GM12872 (cell line): ENCODE measurements around the gene C17orf67.

Experiments used
- TF ChIP-seq, protein P1 (sequence below): IDR thresholded peaks from 3 replicates; pipeline ENCODE4 v1.5.1; 2011; ENCODE audit warnings: low read depth, mild to moderate bottlenecking, low read length, moderate library complexity; ENCODE audit not compliant: insufficient read depth

The C17orf67 gene

DNA sequence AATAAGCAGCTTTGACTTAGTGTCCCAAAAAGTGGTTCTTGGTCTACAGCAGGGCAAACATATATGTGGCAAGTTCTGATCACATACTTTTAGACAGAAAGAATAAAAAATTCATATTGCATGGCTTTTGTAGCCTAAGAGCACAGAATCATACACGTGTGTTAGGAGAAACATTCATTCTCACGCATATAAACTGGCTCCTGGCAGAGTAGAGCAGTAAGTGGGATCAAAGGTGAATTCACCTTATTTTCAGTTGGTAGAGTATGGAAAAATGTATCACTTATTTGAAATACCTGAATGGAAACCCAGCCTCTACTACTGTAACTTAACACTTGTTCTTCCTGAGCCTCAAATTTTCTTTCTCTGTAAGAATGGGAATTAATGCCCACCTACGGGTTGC lies 35.0 kb upstream of the C17orf67 start:
- TF ChIP-seq, protein P1, sequence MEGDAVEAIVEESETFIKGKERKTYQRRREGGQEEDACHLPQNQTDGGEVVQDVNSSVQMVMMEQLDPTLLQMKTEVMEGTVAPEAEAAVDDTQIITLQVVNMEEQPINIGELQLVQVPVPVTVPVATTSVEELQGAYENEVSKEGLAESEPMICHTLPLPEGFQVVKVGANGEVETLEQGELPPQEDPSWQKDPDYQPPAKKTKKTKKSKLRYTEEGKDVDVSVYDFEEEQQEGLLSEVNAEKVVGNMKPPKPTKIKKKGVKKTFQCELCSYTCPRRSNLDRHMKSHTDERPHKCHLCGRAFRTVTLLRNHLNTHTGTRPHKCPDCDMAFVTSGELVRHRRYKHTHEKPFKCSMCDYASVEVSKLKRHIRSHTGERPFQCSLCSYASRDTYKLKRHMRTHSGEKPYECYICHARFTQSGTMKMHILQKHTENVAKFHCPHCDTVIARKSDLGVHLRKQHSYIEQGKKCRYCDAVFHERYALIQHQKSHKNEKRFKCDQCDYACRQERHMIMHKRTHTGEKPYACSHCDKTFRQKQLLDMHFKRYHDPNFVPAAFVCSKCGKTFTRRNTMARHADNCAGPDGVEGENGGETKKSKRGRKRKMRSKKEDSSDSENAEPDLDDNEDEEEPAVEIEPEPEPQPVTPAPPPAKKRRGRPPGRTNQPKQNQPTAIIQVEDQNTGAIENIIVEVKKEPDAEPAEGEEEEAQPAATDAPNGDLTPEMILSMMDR, result no peak

DNA sequence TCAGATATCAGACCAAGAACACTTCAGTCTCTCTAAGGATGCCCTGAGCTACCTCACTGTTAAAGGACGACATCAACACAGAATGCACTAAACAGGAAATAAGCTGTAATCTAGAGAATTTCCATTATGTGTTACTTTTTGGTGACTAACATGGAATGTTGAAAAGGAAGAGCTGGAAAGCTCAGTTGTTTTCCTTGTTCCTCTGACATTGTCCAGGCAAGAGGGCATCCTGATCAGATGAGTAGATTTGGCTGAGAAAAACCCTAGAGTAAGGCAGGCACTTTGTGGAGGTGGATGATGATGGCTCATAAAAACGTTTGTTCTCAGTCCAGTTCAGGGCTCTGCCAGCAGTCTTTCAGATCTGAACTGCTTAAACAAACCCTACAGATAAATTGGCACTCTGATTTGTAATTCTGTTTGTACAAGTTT lies 34.2 kb upstream of the C17orf67 start:
- TF ChIP-seq, protein P1, result no peak

DNA sequence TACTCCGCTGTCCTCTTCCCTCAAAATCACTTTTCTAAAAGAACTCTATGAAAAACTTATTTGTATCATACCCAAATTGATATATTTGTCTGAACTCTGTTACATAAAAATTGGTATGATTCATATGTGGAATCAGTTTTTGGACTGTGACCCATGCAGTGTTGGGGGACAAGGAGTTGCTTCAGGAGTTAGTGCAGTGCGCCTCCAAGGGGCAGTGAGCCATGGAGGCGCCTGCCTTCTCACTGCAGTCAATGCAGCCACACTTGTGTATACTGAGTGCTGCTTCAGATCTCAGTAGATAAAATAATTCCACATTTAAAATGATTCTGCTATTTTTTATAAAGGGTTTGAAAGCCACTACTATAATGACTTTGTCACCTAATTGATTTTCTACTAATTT lies 32.8 kb upstream of the C17orf67 start:
- TF ChIP-seq, protein P1, result no peak

DNA sequence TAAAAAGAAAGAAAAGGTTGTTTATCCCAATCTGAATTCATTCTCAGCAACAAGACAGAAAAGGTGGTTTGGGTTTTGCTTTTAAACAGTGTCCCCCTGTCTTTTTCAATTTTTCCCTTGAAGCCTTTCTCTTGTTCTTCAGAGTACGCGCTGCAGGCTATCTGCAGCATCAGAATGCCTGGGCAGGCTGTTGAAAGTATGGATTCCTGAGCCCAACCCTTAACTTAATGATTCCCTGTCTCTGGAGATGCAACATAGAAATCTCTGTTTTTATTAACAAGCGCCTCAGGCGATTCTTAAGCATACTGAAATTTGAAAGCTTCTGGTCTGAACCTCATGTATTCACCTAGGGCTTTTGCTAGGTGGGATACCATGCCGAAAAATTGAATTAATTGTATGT lies 32.4 kb upstream of the C17orf67 start:
- TF ChIP-seq, protein P1, result no peak

DNA sequence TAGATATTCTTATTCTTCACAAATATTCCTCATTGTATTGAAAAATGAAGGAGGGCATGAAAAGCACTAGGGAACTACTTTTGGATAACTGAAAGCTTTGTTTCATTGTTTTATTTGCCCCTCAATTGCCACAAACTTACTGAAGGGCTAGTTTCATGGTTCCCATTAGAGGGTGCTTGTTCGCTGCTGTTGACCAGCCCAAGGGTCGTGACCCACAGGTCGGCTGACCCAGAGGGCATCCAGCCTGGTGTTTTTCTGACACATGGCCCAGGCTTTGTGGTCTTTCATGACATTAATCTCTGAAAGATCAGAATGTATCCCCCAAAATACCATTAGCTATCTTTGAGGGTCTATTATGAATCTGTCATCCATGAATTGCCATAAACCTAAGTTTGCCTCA lies 30.3 kb upstream of the C17orf67 start:
- TF ChIP-seq, protein P1, result no peak

DNA sequence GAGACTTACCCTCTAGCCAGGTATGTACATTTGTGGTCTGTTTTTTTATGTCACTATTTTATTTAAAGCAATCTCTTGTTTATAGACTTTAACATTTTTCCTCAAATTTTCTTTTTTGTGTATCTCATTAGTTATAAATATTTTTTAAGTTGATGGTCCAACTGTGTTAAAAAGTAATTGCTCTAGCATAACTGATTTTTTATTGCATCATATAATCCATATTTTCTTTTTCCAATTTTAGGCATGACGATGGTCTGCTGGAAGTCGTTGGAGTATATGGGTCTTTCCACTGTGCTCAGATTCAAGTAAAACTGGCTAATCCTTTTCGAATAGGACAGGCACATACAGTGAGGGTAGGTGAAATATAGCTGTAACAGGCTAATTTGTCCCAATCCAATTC lies 28.2 kb upstream of the C17orf67 start:
- TF ChIP-seq, protein P1, result no peak

DNA sequence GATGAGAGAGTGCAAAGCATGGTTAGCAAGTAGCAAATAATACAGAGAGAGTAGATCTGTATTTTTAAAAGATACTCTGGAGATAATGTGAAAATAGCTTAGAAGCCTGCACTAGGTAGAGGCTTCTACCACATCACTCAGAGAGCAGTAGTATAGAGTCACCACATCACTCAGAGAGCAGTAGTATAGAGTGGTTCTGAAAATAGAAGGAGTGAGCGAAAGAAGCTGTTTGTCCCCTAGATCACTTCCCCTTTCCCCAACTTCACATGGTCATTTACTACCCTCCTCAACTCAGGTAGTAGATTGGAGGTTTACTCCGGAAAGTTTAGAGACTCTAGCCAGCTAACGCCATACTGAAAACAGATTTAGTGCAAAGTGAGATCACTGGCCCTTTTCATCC lies 17.3 kb upstream of the C17orf67 start:
- TF ChIP-seq, protein P1, result no peak

DNA sequence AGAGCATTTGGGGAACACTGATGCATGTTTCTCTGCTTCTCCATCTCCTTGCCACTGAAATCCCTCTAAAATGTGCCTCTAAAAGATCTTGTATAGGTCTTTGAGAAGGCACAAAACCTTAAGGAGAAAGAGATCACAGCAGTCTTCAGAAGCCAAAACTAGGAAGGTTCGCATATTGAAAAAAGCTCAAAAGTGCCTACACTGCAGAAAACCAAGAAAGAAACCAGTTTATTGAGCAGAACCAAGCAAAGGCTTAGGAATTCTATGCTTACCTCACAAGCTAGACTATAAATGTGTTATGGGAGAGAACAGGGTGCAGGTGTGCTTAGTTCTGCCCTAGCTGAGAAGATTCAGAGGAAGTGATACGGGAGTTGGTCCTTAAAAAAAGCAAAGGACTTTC lies 16.9 kb upstream of the C17orf67 start:
- TF ChIP-seq, protein P1, result no peak
